GM21619 (cell line): ENCODE data around the gene ITGA8.
A peak's percentile ranks its signal among the peaks of the same experiment; 100 is the strongest.

Experiments
- ATAC-seq: cut with Tn5 transposase; IDR thresholded peaks from one replicate; pipeline ENCODE4 v1.9.1; 2021; ENCODE audit not compliant: unreplicated experiment

ITGA8 gene

GRCh38 chr10:15737656-15738055 is 17.9 kb upstream of the ITGA8 start:
- ATAC-seq: no peak

- no peak for ATAC-seq
These were observed 16.0 kb upstream of the ITGA8 start for GRCh38 chr10:15735763-15736162.

- ATAC-seq: no peak
These were observed 10.6 kb upstream of the ITGA8 start for GRCh38 chr10:15730341-15730740.

- no peak for ATAC-seq
These were observed 10.2 kb upstream of the ITGA8 start for GRCh38 chr10:15729890-15730289.

- no peak for ATAC-seq
These were observed 6.3 kb upstream of the ITGA8 start for GRCh38 chr10:15726042-15726441.

- peak; percentile 67 for ATAC-seq
These were observed 5.9 kb upstream of the ITGA8 start for GRCh38 chr10:15725603-15726002.

- ATAC-seq: no peak
These were observed 5.0 kb upstream of the ITGA8 start for GRCh38 chr10:15724683-15725082.

GRCh38 chr10:15723803-15724202 is 4.1 kb upstream of the ITGA8 start:
- no peak for ATAC-seq

GRCh38 chr10:15720635-15721287 is 1.0 kb upstream of the ITGA8 start:
- ATAC-seq: no peak

GRCh38 chr10:15719049-15719898 is 448 bp downstream of the ITGA8 start:
- ATAC-seq: no peak

GRCh38 chr10:15718694-15719048 is 1.1 kb downstream of the ITGA8 start:
- ATAC-seq: no peak

GRCh38 chr10:15715619-15716227 is 4.0 kb downstream of the ITGA8 start:
- no peak for ATAC-seq

- no peak for ATAC-seq
These were observed 4.9 kb downstream of the ITGA8 start for GRCh38 chr10:15714847-15715246.

- no peak for ATAC-seq
These were observed 6.8 kb downstream of the ITGA8 start for GRCh38 chr10:15712883-15713282.

- ATAC-seq: no peak
These were observed 9.3 kb downstream of the ITGA8 start for GRCh38 chr10:15710455-15710854.

GRCh38 chr10:15705298-15705697 is 14.4 kb downstream of the ITGA8 start:
- no peak for ATAC-seq

GRCh38 chr10:15704581-15704968 is 15.1 kb downstream of the ITGA8 start:
- no peak for ATAC-seq

- ATAC-seq: no peak
These were observed 15.7 kb downstream of the ITGA8 start for GRCh38 chr10:15703944-15704580.

GRCh38 chr10:15703151-15703880 is 16.4 kb downstream of the ITGA8 start:
- ATAC-seq: no peak

- ATAC-seq: no peak
These were observed 19.5 kb downstream of the ITGA8 start for GRCh38 chr10:15700078-15700674.

- ATAC-seq: no peak
These were observed 23.9 kb downstream of the ITGA8 start for GRCh38 chr10:15695852-15696251.
